Ectodermal cell (in vitro differentiated cells): ENCODE measurements around the gene PRX.

Experiments
- H3K27ac ChIP-seq: 2 replicates; pipeline ENCODE4 v1.7.0; 2013; ENCODE audit warnings: mild to moderate bottlenecking, low read depth, low read length; ENCODE audit not compliant: insufficient read depth, poor library complexity, severe bottlenecking
- H3K27me3 ChIP-seq: 2 replicates; pipeline ENCODE4 v1.7.0; 2013; ENCODE audit warnings: mild to moderate bottlenecking, low read length; ENCODE audit not compliant: insufficient read depth, control insufficient read depth, poor library complexity, severe bottlenecking
- H3K36me3 ChIP-seq: one replicate; pipeline ENCODE4 v1.7.0; 2013; ENCODE audit warnings: low read length; ENCODE audit not compliant: control insufficient read depth, insufficient read depth
- H3K4me1 ChIP-seq: one replicate; pipeline ENCODE4 v1.7.0; 2013; ENCODE audit warnings: low read length; ENCODE audit not compliant: control insufficient read depth, insufficient read depth
- H3K4me3 ChIP-seq: 2 replicates; pipeline ENCODE4 v1.7.0; 2013; ENCODE audit warnings: low read depth, low read length, control low read depth; ENCODE audit not compliant: insufficient read depth
- H3K9me3 ChIP-seq: 2 replicates; pipeline ENCODE4 v1.7.0; 2013; ENCODE audit warnings: mild to moderate bottlenecking, low read length, moderate library complexity; ENCODE audit not compliant: control insufficient read depth
- whole genome bisulfite sequencing, 2 experiments: methylation state at CpG; one replicate each; pipeline ENCODE4 v1.1.7; 2013; ENCODE audit warnings: missing lambda C conversion rate in 2 of 2; 5-methylcytosine and 5-hydroxymethylcytosine counted together

The PRX gene

DNA sequence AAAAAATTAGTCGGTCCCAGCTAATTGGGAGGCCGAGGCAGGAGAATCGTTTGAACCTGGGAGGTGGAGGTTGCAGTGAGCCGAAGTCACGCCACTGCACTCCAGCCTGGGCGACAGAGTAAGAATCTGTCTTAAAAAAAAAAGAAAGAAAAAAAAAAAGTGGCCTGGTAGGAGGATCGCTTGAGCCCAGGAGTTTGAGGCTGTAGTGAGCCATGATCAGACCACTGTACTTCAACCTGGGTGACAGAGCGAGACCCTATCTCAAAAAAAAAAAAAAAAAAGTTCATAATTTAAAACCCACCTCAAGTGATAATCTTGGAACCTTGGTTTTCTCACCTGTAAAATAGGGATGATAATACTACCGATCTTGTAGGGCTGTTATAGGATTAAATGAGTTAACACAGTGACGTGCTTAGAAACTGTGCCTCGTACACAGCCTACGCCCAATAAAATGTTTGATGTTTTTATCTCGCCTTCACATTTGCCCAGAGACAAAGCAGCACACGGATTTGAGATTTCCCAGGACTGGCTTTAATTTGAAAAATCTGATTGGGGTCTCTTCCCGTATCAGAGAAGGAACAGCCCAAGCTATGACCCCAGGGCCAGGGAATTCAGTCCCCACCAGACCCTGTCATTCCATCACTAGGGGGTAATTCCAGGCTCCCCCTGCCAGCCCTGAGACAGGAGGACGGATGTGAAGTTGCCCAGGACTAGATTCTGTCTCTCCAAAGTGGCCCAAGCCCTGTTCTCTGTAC is 9.0 kb upstream of the PRX start:
- 91 to 94% methylated on average over 15 to 16 of the region's 16 CpGs for WGBS, 2 experiments
- H3K9me3 ChIP-seq: no peaks in the 10 kb centered on the region
- no peaks in the 10 kb centered on the region for H3K36me3 ChIP-seq
- peaks cover 18% of the 10 kb centered on the region for H3K4me1 ChIP-seq
- no peaks in the 10 kb centered on the region for H3K27me3 ChIP-seq
- no peak overlapping the region for H3K27ac ChIP-seq
- H3K4me3 ChIP-seq: no peak overlapping the region

DNA sequence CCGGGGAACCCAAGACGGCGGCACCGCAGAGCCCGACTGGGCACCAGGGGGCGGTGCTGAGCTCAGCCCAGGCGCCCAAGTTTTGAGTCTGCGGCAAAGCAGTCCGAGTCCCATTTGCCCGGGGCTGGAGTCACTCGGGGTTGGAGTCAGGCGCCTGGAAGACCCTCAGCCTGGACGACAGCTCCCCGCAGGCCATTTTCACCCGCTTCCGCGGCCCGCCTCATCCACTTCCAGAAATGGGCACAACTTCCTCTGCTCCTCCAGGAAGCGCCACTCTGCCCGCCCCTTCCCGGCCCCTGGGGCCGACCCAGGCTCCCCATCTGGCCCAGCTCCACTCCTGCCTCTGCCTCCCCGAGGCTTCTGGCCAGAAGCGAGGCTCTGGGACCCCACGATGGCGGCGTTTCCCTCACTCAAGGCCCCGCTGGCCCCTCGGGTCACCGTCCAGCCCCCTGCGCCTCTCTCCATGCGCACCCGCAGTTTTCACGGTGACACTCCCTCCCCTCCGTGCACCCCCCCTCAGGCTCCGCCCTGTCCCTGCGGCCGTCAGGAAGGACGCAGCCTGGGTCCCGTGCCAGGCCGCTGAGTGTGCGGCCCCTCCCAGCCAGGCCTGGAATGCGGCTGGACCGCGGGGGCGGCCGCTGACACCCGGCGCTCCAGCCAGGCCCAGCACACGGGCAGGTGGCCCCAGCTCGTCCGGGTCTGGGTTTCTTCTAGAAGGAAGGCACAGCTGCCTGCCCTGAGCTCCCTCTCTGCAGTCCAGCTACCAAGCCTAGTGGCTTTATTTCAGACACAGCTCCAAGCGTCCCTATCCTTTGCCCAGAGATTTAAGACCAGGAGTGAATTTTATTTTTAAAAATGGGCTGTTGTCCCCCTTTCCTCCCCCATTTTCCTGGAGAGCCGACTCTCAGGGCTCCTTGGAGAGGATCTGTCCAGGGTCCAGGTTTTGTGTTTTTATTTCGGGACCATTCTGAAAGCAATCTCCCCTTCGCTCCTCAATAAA is 7.9 kb upstream of the PRX start:
- Histone ChIP-seq H3K27me3 (no peaks in the 10 kb centered on the region), H3K4me3 (peak overlapping the region; percentile 38), H3K4me1 (peaks cover 22% of the 10 kb centered on the region), H3K36me3 (no peaks in the 10 kb centered on the region), H3K9me3 (no peaks in the 10 kb centered on the region), H3K27ac (peak overlapping the region; percentile 89)
- WGBS, 2 experiments: 5% methylated on average over 56 of the region's 56 CpGs

DNA sequence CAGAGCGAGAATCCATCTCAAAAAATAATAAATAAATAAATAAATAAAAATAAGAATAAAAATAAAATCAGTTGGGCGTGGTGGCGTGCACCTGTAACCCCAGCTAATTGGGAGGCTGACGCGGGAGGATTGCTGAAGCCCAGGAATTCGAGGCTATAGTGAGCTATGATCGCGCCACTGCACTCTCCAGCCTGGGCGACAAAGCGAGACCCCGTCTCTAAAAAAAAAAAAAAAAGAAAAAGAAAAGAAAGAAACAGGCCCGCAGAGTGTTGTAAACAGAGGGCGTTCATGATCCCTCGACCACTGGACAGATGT is 7.2 kb upstream of the PRX start:
- Histone ChIP-seq H3K4me3 (peak overlapping the region; percentile 38), H3K36me3 (no peaks in the 10 kb centered on the region), H3K27ac (no peak overlapping the region), H3K4me1 (peaks cover 22% of the 10 kb centered on the region), H3K9me3 (no peaks in the 10 kb centered on the region), H3K27me3 (no peaks in the 10 kb centered on the region)
- WGBS, 2 experiments: 65 to 67% methylated on average over 13 of the region's 14 CpGs

DNA sequence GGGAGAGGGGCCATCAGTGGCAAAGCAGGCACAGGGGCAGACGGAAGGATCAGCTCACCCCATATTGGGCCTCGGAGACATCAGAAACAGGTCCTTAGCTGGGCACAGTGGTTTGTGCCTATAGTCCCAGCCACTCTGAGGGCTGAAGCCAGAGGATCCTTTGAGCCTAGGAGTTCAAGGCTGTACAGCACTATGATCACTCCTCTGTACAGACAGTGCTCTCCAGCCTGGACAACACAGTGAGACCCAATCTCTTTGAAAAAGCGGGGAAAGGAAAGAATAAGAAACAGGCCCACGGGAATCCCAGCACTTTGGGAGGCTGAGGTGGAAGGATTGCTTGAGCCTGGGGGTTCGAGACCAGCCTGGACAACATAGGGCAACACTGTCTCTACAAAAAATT is 6.6 kb upstream of the PRX start:
- Histone ChIP-seq H3K36me3 (no peaks in the 10 kb centered on the region), H3K27ac (no peak overlapping the region), H3K27me3 (no peaks in the 10 kb centered on the region), H3K4me1 (peaks cover 26% of the 10 kb centered on the region), H3K9me3 (no peaks in the 10 kb centered on the region), H3K4me3 (no peak overlapping the region)
- WGBS, 2 experiments: 93 to 96% methylated on average over 5 of the region's 5 CpGs

DNA sequence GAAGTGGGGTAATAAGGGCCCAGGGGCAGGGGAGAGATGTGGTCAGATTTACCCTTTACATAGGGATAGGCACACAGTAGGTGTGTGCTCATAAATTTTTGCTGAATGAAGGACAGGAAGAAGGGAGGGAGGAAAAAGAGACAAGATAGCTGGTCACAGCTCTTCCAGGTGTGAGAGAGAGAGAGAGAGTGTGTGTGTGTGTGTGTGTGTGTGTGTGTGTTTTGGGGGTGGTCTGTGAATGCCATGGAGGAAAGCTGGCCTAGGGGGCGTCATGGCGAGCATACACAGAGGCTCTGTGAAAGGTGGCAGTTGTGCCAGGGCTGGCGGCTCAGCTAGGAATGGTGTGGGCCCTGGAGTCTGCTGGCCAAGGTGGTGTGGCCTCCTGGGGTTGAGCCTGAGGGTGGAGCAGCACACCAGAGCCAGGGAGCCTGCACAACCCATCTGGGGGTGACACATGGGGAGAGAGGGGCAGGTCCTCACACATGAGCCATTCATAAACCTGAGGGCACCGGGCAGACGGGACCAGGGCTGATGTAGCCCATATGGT is 6.0 kb upstream of the PRX start:
- WGBS, 2 experiments: 83 to 88% methylated on average over 5 of the region's 5 CpGs
- Histone ChIP-seq H3K4me3 (no peak overlapping the region), H3K9me3 (no peaks in the 10 kb centered on the region), H3K27me3 (no peaks in the 10 kb centered on the region), H3K4me1 (peaks cover 24% of the 10 kb centered on the region), H3K36me3 (no peaks in the 10 kb centered on the region), H3K27ac (no peak overlapping the region)

DNA sequence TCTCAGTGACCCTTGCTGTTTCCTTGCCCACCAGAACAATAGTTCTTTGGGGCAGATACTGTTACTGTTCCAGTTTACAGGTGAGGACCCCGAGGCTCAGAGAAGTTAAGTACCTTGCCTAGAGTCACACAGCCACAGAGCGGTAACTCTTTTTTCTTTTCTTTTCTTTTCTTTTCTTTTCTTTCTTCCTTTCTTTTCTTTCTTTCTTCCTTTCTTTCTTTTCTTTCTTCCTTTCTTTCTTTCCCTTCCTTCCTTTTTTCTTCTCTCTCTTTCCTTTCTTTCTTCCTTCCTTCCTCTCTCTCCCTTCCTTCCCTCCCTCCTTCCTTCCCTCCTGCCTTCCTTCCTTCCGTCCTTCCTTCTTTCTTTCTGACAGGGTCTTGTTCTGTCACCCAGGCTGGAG is 4.9 kb upstream of the PRX start:
- no peaks in the 10 kb centered on the region for H3K27me3 ChIP-seq
- H3K4me3 ChIP-seq: no peak overlapping the region
- H3K9me3 ChIP-seq: no peaks in the 10 kb centered on the region
- H3K36me3 ChIP-seq: no peaks in the 10 kb centered on the region
- H3K27ac ChIP-seq: no peak overlapping the region
- WGBS, 2 experiments: 90 to 93% methylated on average over 3 of the region's 3 CpGs
- peaks cover 23% of the 10 kb centered on the region for H3K4me1 ChIP-seq

DNA sequence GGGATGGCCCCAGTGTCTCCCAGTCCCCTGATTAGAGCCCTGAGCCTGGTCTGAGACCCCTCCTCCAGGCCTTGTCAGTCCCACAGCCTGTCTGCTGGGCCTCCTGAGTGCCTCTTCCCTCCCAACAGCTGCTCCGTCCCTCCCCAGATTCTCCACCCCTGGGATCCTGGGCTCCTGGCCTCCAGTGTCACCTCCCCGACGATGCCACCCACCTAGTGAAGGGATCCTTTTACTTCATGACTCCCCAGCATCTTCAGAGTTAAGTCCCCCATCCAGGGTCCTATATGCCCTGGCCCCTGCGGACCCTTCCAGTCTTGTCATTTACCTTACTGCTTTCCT is 4.4 kb upstream of the PRX start:
- H3K27me3 ChIP-seq: no peaks in the 10 kb centered on the region
- no peaks in the 10 kb centered on the region for H3K36me3 ChIP-seq
- no peak overlapping the region for H3K4me3 ChIP-seq
- H3K27ac ChIP-seq: no peak overlapping the region
- peaks cover 23% of the 10 kb centered on the region for H3K4me1 ChIP-seq
- WGBS, 2 experiments: 80 to 83% methylated on average over 4 of the region's 4 CpGs
- H3K9me3 ChIP-seq: no peaks in the 10 kb centered on the region

DNA sequence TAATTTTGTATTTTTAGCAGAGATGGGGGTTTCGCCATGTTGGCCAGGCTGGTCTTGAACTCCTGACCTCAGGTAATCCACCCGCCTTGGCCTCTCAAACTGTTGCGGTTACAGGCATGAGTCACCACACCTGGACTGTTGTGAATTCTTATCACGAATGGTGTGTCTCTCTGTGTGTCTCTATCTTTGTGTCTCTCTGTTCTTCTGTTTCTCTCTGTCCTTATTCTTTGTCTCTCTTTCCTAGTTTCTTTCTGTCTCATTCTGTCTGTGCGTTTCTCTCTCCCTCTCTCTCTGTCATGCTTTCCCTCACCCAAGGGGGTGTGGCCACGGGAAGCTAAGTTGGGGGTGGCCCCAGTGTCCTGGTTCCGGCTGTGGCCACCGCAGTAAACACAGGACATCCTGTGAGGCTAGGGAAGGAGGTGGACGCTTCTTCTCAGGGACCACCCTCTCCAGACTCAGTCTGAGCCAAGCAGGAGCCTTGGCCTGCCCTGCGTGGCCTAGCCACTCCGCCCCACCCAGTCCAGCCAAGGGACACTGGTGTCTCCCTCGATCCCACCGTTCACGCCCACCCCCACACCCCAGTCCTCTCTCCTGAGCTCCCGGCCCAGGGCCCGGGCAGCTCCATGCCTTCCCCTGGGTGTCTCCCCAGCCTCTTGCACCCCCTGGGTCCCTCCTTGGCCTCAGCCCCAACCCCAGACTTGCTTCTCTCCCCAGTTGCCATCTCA is 3.9 kb upstream of the PRX start:
- 78 to 82% methylated on average over 16 of the region's 16 CpGs for WGBS, 2 experiments
- no peak overlapping the region for H3K27ac ChIP-seq

DNA sequence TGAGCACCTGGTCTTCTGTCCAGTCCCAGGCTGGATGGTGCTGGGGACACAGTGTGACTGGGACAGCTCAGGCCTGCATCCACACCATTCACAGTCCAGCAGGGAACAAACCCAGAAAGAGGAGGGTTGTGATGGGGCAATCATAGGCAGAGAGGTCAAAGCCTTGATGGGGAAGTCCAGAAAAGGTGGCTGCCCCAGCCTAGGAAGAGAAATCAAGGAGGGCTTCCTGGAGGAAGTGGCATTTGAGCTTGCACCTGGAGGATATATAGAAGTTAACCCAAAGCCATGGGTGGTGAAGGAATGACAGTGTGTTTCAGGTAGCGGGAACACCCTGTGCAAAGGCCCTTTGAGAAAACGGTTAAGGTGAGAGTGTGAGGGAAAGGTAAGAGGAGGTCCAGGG is 2.6 kb upstream of the PRX start:
- 96% methylated on average over 2 of the region's 2 CpGs for WGBS, 2 experiments

More for the DNA sequence above, 3.9 kb upstream of the PRX start:
- H3K4me1 ChIP-seq: peaks cover 23% of the 10 kb centered on the region
- H3K27me3 ChIP-seq: no peaks in the 10 kb centered on the region
- no peaks in the 10 kb centered on the region for H3K9me3 ChIP-seq
- no peak overlapping the region for H3K4me3 ChIP-seq
- no peaks in the 10 kb centered on the region for H3K36me3 ChIP-seq

More for the DNA sequence above, 2.6 kb upstream of the PRX start:
- H3K27me3 ChIP-seq: no peaks in the 10 kb centered on the region
- H3K4me3 ChIP-seq: no peak overlapping the region
- no peaks in the 10 kb centered on the region for H3K9me3 ChIP-seq
- no peak overlapping the region for H3K27ac ChIP-seq
- H3K4me1 ChIP-seq: peaks cover 16% of the 10 kb centered on the region
- no peaks in the 10 kb centered on the region for H3K36me3 ChIP-seq
